NCI-H345 treated with DMSO at 0.1 percent for 48 hours (cell line): ENCODE results near the gene PVALB.

ENCODE experiments used
- DNase-seq: peaks from one replicate; lab custom pipeline; 2025; ENCODE audit not compliant: unreplicated experiment; lab: John Stamatoyannopoulos, UW

Gene PVALB

DNA sequence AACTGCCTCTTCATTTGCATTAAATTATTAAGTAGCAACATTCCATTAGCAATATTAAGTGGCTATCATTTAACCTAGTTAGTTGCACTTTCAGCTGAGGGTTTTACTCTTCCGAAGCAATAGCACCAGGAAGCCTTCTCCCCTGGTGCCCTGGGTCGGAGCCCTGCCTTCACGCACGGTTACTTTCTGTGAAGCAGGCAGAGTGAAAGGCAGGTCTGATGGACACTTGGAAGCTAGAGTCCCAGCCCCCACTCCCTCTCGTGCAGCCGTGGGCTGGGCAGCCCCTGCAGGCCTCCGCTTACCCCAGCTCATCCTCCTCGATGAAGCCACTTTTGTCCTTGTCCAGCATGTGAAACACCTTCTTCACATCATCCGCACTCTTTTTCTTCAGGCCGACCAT is 2.0 kb downstream of the PVALB start:
- DNase-seq, result no peak

DNA sequence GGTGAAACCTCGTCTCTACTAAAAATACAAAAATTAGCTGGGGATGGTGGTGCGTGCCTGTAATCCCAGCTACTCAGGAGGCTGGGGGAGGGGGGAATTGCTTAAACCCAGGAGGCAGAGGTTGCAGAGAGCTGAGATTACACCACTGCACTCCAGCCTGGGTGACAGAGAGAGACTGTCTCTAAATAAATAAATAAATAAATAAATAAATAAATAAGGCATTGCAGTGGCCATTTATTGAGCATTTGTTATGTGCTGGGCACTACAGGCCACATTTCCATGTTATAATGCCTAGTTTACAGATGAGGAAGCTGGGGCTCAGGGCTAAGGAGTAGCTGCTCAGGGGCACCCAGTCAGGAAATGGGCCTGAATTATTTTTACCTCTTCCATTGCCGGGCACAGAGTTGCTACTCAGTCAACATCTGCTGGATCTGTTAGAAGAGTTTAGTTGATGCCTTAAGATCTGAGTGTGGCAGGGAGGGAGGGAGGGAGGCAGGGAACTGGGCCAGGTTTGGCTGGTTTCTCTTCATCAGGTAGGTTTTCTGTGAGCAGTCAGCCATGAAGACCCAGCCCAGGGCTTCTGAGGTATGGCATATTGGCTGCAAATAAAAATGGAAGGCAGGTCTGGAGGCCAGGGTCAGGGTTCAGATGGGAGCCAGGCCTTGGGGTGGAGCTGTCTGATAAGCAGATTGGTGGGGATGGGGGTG is 5.6 kb downstream of the PVALB start:
- DNase-seq, result no peak

GRCh38 chr22:36809351-36809750 is 7.5 kb downstream of the PVALB start:
- DNase-seq, result no peak

DNA sequence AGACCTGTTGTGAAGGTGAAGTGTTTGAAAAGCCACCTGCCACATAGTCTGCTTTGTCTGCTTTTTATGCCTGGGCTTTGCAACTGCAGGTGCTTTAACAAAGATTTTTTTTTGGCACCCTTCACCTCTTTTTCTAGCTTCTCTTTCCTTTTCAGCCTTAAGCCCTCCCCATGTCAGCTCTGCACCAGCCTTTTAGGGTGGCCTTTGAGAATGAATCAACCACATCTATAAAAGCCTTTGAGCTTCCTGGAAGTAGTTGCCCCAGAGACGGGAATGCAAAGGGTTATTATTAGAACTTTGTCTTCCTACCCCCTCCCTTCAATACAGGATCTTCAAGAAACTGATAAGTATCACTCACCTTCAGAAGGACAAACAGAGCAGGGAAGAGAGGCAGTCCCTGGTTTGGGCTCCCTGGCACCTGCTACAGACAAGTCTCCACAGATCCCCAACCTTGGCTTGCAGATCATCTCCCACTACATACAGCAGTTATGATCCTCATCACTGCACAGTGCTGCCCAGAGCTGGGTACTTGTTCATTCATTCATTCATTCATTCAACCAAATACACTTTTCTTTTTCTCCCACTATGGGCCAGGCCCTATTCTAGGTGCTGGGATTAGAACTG is 8.0 kb downstream of the PVALB start:
- DNase-seq, result peak; percentile 85

GRCh38 chr22:36807627-36808026 is 9.2 kb downstream of the PVALB start:
- DNase-seq, result no peak

DNA sequence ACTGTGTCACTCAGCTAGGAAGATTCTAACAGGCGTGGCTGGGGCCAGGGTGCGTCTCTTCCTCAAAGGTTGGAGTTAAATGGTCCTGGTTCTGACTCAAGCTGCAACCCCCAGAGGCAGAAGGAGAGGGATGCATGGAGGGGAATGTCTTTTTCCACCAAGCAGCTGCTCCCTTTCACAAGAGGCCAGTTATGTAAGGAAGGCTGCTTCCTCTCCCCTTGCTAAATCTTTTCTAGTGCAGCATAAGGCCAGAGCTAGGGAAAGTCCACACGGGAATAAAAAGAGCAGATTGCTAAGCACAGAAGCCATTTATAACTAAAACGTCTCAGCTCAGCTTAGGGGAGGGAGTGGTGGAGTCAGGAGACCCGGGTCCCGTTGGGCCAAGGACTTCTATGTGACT is 10.0 kb downstream of the PVALB start:
- DNase-seq, result no peak

GRCh38 chr22:36803358-36803757 is 13.5 kb downstream of the PVALB start:
- no peak for DNase-seq

GRCh38 chr22:36798674-36799066 is 18.2 kb downstream of the PVALB start:
- no peak for DNase-seq

DNA sequence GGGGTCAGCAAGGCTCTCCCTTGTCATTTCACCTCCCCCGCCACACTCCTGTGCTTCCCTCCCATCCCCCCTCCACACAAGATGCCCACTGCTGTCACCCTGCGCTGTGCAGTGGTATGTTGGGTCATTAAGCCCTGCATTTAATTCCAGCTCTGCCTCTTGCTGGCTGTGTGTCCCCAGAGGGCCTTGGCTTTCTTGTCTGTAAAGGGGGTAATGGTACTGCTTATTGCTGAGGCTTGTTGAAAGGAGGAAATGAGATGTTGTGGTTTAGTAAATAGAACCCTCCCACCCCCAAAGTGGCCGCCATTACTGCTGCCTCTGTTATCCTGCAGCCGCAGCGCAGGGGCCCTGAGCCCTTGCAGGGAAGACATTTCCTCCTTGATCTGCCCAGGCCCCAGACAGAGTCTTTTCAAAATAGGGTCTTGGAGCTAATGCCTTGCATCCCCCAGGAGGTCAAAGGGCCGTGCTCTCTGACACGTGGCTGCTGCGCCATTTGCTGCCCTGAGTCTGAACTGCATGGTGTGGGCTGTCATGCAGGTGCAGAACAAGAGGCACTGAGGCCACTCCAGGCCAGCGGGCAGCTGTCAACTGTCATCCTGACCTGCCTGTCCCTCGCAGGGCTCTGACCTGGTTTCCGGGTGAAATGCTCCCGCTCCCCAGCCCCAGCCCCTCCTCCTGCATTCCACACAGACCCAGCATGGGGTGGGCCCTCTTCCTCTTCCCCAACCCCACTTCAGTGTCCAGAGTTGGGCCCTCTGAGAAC is 18.7 kb downstream of the PVALB start:
- DNase-seq, result no peak

DNA sequence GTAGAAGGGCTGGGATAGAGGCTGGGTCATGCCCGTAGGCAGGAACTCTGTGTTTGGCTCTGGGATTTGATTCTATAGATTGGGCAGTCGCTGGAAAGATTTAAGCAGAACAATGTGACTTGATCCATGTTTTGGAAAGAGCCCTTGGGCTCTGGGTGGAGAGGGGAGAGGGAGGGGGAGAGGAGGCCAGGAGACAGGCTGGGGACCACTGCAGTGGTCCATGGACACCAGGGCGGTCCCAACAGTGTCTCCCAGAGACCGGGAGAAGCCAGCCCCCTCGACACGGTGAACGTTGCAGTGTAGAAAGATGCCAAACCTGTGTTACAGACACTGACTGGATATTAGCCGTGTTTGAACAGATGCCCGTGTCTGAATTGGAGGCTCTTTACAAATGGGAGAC is 19.5 kb downstream of the PVALB start:
- no peak for DNase-seq

- no peak for DNase-seq
Observed at GRCh38 chr22:36796552-36797175, 20.2 kb downstream of the PVALB start.

- DNase-seq, result no peak
Observed at GRCh38 chr22:36795633-36796032, 21.2 kb downstream of the PVALB start.

GRCh38 chr22:36790648-36791047 is 26.2 kb downstream of the PVALB start:
- no peak for DNase-seq

DNA sequence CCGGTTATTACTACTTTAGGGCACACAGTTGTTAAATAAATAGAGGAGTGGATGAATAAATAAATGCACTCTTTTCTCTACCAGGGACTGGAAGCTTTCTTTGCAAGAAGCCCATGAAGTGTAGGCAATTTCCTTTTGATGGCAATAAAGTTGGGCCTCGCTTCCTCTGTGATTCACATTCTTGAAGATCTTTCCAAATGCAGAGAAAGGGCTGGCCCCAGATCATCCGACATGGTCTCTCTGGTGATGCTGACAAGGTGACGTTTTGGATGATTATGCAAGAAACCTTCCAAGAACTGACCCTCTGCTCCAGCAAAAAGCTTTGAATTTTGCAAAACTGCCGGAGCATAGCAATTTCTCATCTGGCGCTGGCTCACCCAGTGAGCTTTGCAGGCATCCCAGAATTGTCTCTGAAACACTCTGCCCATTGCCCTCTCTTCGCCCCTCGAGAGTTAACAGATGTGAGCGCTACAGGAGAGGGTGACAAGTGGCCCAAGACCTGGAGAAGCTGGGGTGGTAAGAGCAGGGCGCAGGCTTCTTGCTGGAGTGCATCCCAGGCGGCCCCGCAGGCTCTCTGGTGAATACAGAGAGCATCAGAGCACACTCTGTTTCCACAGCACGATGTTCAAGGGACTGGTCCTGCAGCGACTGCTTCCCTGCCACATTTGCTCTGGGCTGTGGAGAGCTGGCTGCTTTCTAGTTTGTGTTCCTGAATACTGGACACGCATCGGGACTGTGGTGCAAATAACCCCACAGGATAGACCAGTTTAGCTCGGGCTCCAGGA is 29.4 kb downstream of the PVALB start:
- no peak for DNase-seq

GRCh38 chr22:36783743-36784142 is 33.1 kb downstream of the PVALB start:
- no peak for DNase-seq

- DNase-seq, result peak; percentile 11
Observed at GRCh38 chr22:36781656-36782627, 34.9 kb downstream of the PVALB start.

GRCh38 chr22:36778020-36778419 is 38.8 kb downstream of the PVALB start:
- DNase-seq, result no peak

- no peak for DNase-seq
Observed at GRCh38 chr22:36776722-36777121, 40.1 kb downstream of the PVALB start.

GRCh38 chr22:36775964-36776669 is 40.7 kb downstream of the PVALB start, which contains the start of gene IFT27:
IFT27 (minus strand) TSS chr22:36776119; CDS start chr22:36775707, 412 bp downstream.
- peak; percentile 96 for DNase-seq
